PFSK-1 (cell line): ENCODE data around the gene PLEKHG2.

Experiments used
- FOXP2 ChIP-seq: optimal IDR thresholded peaks from 2 replicates; pipeline ENCODE3; 2011; ENCODE audit warnings: borderline replicate concordance, control low read depth, inconsistent platforms; ENCODE audit not compliant: insufficient read depth; ENCODE audit errors: extremely low read length, extremely low read depth
- POLR2AphosphoS5 ChIP-seq: IDR thresholded peaks from 2 replicates; pipeline ENCODE4 v1.6.1; 2012; ENCODE audit warnings: low read depth, mild to moderate bottlenecking, control low read depth, low read length, moderate library complexity
- REST ChIP-seq, 2 experiments: IDR thresholded peaks; 2 replicates each; pipeline versions ENCODE4 v1.6.1 to v1.8.0; 2011 to 2012; ENCODE audit warnings: low read depth in 2 of 2, low read length in 2 of 2, control low read depth in 1 of 2, inconsistent platforms in 1 of 2, mild to moderate bottlenecking in 1 of 2, moderate library complexity in 1 of 2; ENCODE audit not compliant: insufficient read depth in 1 of 2
- SIN3A ChIP-seq: IDR thresholded peaks from 2 replicates; pipeline ENCODE4 v1.6.1; 2012; ENCODE audit warnings: mild to moderate bottlenecking, low read length, moderate library complexity, borderline replicate concordance; ENCODE audit not compliant: insufficient read depth
- TAF1 ChIP-seq: IDR thresholded peaks from 2 replicates; pipeline ENCODE4 v1.6.1; 2012; ENCODE audit warnings: low read length, control low read depth, borderline replicate concordance; ENCODE audit not compliant: insufficient read depth

Gene PLEKHG2

GRCh38 chr19:39405958-39406655, 6.4 kb upstream of the PLEKHG2 start:
- TF ChIP-seq REST (IDR thresholded peaks at IDR 0.05; ENCODE audit: insufficient read depth in 1 of 2, low read depth in 2 of 2, low read length in 2 of 2) (no peak), TAF1 (no peak), FOXP2 (no peak), SIN3A (no peak), POLR2AphosphoS5 (no peak)

GRCh38 chr19:39406656-39407409, 5.6 kb upstream of the PLEKHG2 start, which contains the start of gene ZFP36:
Gene ZFP36 (plus strand): TSS chr19:39406847. CDS start chr19:39406905, 58 bp downstream.
- peak; percentile 70 for TF ChIP-seq FOXP2
- TF ChIP-seq POLR2AphosphoS5: peak; percentile 85
- no peak for TF ChIP-seq SIN3A
- TF ChIP-seq TAF1: no peak

- TF ChIP-seq SIN3A (no peak), FOXP2 (no peak), TAF1 (no peak), POLR2AphosphoS5 (no peak), REST (IDR thresholded peaks at IDR 0.05; ENCODE audit: insufficient read depth in 1 of 2, low read depth in 2 of 2, low read length in 2 of 2) (no peak)
Observed at GRCh38 chr19:39407410-39407659, 5.1 kb upstream of the PLEKHG2 start.

GRCh38 chr19:39407660-39408391, 4.6 kb upstream of the PLEKHG2 start:
- no peak for TF ChIP-seq TAF1
- no peak for TF ChIP-seq SIN3A
- no peak for TF ChIP-seq FOXP2
- no peak for TF ChIP-seq REST (IDR thresholded peaks at IDR 0.05; ENCODE audit: insufficient read depth in 1 of 2, low read depth in 2 of 2, low read length in 2 of 2)
- TF ChIP-seq POLR2AphosphoS5: no peak

- no peak for TF ChIP-seq POLR2AphosphoS5
- TF ChIP-seq FOXP2: no peak
- no peak for TF ChIP-seq TAF1
- TF ChIP-seq REST (IDR thresholded peaks at IDR 0.05; ENCODE audit: insufficient read depth in 1 of 2, low read depth in 2 of 2, low read length in 2 of 2): no peak
- TF ChIP-seq SIN3A: no peak
Observed at GRCh38 chr19:39408392-39409207, 3.9 kb upstream of the PLEKHG2 start.
